GM19452 (cell line): ENCODE results near the gene SSR1.
"Not testable (repeated sequence)": the region's sequence is repeated elsewhere in the genome, so short reads cannot be mapped to it uniquely, and the experiment has no call there.

Experiments
- ATAC-seq: cut with Tn5 transposase; IDR thresholded peaks from one replicate; pipeline ENCODE4 v1.9.1; 2021; ENCODE audit not compliant: unreplicated experiment

Gene SSR1

DNA sequence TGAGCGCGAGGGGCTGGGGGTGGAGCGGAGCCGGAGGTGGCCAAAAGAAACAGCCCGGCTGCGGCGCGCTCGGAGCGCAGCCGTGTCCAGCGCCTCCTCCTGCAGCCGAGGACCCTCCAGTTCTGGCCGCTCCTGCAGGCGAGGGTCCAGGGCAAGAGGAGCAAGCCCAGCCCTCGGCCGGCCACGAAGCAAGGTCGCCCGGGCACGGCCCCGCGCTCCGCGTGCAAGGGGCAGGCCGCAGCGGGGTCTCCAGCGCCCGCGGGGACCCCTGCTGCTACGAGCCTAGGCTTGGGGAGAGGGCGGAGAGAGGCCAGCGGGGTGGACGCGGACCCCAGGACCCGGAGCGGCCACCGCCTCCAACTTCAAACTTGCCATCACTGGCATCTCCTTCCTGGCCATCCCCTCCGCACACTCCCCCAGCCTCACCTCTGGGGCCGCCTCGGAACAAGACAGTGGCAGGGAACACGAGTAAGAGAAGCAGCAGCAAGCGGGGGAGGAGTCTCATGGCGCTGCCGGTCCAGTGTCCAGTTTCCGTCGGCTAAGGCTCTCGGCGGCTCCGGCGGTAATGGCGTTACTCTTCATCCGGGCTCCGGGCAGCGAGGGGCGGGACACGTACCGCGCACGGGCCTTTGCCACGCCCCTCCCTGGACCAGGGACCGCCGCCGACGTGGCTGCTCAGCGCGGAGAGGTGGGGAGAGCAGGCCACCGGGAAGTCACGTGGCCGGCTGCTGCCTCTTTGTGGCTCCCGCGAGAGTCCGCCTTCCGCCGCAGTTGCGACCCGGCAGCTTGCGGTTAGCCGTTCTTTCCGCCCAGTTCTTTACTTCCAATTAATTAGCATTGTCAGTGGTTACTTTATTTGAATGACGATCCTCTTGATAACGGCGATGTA, at the start of gene SSR1:
Gene SSR1 (minus strand): TSS at position 584 of the 889 bp plus-strand sequence. CDS start 79 bp downstream, at position 505.
- ATAC-seq, result peak; percentile 96

GRCh38 chr6:7351916-7352315, 38.9 kb upstream of the SSR1 start:
- ATAC-seq, result not testable (repeated sequence)

- not testable (repeated sequence) for ATAC-seq
Observed at GRCh38 chr6:7350591-7350990, 37.6 kb upstream of the SSR1 start.

- ATAC-seq, result not testable (repeated sequence)
Observed at GRCh38 chr6:7347551-7347997, 34.6 kb upstream of the SSR1 start.

- not testable (repeated sequence) for ATAC-seq
Observed at GRCh38 chr6:7344773-7345450, 31.9 kb upstream of the SSR1 start.

DNA sequence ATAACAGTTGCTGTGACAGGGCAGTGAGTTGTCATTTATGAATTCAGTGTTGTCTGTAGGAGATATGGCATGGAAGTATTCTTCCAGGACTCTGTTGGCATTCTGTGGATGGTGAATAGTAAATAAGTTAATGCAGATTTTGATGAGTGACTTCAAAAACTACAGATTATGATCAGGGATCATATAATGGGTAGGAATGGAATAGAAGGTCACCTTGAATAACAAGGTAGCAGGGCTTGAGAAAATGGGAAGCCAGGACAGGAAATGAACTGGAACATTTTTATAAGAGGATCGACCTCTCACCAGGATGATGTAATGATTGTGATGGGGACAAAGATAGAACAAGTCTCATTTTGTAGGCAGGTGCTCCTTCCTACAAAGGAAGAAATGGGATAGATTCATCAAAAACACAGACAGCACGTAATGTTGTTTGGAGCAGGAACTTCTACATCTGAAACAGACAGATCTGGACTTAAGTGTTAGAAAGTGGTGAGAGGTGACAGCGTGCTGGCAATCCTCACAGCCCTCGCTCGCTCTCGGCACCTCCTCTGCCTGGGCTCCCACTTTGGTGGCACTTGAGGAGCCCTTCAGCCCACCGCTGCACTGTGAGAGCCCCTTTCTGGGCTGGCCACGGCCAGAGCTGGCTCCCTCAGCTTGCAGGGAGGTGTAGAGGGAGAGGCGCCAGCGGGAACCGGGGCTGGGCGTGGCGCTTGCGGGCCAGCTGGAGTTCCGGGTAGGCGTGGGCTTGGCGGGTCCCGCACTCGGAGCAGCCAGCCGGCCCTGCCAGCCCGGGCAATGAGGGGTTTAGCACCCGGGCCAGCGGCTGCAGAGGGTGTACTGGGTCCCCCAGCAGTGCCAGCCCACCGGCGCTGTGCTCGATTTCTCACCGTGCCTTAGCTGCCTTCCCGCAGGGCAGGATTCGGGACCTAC, 30.8 kb upstream of the SSR1 start:
- ATAC-seq, result no peak

DNA sequence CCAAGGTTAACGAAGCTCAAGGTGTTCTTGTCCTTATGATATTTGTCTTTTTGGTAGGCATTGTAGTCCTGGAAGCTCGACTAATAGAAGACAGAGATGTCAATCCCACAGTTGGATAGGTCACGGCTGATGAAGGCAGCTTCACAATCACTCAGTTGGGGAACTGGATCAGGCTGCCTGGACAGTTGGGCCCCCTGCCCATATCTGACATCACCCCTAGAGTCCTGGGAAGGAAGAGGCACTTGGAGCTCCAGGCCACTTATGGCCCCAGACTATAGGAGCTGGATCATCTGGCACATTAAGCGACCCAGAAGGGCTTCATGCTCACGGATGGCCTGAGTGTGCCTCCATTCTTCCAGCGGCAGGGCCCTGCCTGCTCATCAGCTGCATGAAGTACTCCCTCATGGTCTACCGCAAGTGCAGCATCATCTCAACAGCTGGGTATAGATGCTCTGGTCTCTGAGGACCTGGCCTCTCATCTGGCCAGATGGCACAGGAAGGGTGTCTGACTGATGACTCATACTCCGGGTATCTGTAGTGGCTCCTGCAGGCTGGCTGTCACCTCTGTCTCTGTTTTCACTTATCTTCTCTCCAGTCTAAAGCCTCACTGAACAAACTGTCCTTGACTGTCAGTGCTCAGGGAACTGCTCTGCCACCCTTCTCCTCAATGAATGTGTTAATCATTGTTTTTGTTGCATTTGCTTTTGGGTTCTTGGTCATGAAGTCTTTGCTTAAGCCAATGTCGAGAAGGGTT, 29.2 kb upstream of the SSR1 start:
- ATAC-seq, result peak; percentile 82

DNA sequence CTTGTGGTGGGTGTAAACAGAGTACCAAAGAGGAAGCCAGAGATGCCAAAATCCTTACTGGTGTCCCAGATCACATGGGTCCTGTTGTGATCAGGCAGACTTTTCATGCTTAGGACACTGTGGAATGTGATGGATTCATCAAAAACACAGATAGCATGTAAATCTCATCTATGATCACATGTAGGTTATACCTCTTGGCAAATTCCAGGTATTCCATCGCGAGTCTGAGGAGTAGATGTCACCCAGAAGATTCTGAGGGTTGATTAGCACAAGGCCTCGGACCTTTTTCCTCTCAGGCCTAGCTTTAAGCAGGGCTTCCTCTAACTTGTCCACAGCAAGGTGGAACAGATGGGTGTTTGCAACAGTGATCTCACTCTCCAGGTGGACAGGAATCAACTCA, 28.3 kb upstream of the SSR1 start:
- ATAC-seq, result no peak

- not testable (repeated sequence) for ATAC-seq
Observed at GRCh38 chr6:7339007-7339732, 26.2 kb upstream of the SSR1 start.

DNA sequence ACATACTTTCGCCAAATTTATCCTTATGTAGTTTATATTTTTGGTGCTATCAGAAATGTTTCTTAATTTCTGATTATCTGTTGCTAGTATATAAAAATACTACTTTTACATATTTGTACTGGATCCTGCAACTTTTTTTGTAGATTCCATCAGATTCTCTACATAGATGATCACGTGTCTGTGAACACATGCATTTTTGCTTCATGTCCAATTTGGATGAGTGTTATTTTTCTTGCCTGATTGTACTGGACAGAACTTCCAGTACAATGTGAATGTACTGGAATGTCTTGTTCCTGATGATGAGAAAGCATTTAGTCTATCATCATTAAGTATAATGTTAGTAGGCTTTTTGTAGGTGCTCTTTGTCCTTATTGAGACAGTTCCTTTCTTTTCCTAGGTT, 25.0 kb upstream of the SSR1 start:
- no peak for ATAC-seq

- ATAC-seq, result no peak
Observed at GRCh38 chr6:7335519-7335918, 22.5 kb upstream of the SSR1 start.

GRCh38 chr6:7334685-7335084, 21.7 kb upstream of the SSR1 start:
- no peak for ATAC-seq

DNA sequence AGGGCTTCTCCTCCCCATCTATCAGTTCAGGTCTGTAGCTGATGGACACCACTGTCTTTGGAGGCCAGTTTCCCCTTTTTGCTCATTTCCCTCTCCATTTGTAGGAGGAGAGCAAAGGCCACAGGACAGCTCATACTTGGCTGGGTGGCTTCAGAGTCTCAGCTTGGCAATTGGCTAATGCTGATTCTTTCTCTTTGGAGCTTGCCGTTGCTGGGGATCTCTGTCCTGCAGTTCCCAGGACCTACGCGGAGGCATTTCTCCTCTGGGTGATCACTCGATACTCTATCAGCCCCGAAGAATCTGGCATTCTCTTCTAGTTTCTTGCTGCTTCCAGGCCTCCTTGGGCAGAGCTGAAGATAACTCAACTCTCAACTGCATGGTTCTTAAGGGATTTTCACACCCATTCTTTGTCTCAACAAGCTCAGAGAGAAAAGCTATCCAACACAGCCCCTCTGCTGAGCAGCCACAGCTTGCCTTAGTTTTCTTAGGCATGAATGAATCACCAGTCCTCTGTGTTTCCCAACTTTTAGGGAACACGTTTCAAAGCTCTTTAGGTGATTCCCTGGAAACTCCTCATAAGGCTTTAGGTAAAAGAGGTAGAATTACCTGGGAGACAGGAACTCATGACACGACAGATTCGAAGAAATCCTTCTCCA, 19.2 kb upstream of the SSR1 start:
- ATAC-seq, result no peak

DNA sequence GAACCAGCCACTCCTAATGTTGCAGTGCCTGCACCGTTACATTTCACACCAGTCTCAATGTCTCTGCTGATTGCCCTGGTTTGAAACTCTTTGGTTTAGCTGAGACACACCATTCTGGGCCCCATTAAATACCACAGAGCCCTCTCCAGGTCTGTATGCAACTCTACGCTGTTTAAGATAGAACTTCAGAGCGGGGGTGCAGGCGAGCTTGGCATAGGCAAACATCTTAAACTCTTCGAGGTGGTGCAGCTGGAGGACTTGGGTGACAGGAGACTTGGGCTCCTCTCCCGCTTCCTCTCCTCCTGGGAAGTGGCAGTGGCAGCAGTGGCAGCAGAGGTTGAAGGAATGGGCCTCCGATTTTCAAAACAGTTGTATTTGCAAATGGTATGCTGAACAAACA, 18.5 kb upstream of the SSR1 start:
- no peak for ATAC-seq

GRCh38 chr6:7328243-7328642, 15.2 kb upstream of the SSR1 start:
- no peak for ATAC-seq

- no peak for ATAC-seq
Observed at GRCh38 chr6:7325750-7326149, 12.8 kb upstream of the SSR1 start.

DNA sequence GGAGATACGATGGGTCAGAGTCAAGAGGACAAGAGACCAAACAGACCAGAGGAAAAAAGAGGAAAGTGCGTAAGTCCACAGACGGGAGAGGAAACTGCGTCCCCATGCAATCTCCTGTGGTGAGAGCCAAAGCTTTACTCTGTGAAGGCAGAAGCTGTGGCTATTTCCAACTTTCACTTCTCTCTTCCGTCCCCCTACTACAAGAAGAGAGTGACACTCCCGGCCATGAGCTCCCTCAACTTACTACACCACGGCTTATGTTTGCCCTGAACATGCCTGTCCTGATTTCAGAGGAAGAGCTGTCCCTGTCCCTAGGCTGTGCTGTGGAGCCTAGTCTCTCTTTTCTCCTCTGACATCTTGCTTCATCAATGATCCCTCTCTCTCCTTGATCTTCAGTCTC, 11.5 kb upstream of the SSR1 start:
- ATAC-seq, result peak; percentile 69

DNA sequence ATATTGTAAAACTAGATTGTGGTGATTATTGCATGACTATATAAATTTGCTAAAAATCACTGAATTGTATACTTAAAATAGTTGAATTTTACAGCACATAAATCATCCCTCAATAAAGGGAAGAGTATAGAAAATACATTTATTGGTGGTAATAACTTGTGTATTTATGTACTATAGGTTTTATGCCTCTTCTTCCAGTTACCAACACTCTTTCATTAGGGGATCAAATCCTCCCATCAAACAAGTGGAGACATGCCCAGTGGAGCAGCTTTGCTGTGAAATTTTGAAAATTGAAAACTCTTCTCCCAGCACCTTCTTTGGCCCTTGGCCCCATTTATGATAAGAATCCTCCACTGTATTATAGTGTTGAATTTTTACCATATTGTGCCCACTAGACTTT, 10.1 kb upstream of the SSR1 start:
- ATAC-seq, result no peak

GRCh38 chr6:7321866-7322265, 8.9 kb upstream of the SSR1 start:
- not testable (repeated sequence) for ATAC-seq
